GM12865 (cell line): Measurements from ENCODE around the gene LONP2.
"Not testable (repeated sequence)": the region's sequence is repeated elsewhere in the genome, so short reads cannot be mapped to it uniquely, and the experiment has no call there.

Experiments
- DNase-seq: peaks from one replicate; pipeline ENCODE4 v3.0.0; 2010; ENCODE audit warnings: low read depth
- H3K4me3 ChIP-seq: 2 replicates; pipeline ENCODE4 v1.5.1; 2011; ENCODE audit warnings: mild to moderate bottlenecking, low read depth, low read length, control low read depth
- TF ChIP-seq, protein P1 (sequence below): IDR thresholded peaks from 2 replicates; pipeline ENCODE4 v1.5.1; 2011; ENCODE audit warnings: low read length, control low read depth, low read depth, inconsistent platforms; ENCODE audit not compliant: insufficient read depth; ENCODE audit errors: missing control alignments

Gene LONP2

DNA sequence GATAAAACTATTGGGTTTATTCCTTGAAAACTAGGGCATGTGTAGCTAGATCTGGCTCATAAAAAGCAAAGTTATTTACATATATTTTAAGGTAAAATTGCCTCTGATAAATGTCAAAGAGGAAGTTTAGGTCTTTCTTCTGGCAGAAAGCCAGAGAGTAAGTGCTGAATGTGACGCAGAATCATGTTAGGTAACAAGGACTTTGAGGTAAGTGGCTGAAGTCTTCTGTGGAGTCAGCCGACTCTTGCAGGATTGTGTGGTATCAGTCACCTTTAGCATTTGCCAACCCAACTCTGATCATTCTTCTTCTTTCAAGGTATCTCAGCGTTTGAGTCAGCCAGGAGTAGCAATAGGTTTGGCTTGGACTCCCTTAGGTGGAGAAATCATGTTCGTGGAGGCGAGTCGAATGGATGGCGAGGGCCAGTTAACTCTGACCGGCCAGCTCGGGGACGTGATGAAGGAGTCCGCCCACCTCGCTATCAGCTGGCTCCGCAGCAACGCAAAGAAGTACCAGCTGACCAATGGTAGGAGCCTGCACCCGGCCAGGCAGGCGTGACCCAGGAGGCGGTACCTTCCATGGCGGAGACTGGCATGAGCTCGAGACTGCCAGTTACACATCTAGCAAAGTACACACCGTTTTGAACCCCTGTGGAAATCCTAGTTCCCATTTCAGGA, 103.2 kb downstream of the LONP2 start:
- DNase-seq = no peak
- TF ChIP-seq, protein P1, sequence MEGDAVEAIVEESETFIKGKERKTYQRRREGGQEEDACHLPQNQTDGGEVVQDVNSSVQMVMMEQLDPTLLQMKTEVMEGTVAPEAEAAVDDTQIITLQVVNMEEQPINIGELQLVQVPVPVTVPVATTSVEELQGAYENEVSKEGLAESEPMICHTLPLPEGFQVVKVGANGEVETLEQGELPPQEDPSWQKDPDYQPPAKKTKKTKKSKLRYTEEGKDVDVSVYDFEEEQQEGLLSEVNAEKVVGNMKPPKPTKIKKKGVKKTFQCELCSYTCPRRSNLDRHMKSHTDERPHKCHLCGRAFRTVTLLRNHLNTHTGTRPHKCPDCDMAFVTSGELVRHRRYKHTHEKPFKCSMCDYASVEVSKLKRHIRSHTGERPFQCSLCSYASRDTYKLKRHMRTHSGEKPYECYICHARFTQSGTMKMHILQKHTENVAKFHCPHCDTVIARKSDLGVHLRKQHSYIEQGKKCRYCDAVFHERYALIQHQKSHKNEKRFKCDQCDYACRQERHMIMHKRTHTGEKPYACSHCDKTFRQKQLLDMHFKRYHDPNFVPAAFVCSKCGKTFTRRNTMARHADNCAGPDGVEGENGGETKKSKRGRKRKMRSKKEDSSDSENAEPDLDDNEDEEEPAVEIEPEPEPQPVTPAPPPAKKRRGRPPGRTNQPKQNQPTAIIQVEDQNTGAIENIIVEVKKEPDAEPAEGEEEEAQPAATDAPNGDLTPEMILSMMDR = no peak
- H3K4me3 ChIP-seq = no peak overlapping the region

DNA sequence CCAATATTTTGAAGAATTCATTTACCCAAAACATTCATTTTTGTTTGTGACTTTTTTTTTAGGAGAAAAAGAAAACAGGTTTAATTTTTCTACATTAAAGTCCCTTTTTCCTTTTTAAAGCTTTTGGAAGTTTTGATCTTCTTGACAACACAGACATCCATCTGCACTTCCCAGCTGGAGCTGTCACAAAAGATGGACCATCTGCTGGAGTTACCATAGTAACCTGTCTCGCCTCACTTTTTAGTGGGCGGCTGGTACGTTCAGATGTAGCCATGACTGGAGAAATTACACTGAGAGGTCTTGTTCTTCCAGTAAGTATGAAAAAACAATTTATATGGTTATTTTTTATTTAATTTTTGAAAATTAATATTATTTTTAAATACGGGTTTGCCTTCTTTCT, 103.9 kb downstream of the LONP2 start:
- TF ChIP-seq, protein P1 = no peak

DNA sequence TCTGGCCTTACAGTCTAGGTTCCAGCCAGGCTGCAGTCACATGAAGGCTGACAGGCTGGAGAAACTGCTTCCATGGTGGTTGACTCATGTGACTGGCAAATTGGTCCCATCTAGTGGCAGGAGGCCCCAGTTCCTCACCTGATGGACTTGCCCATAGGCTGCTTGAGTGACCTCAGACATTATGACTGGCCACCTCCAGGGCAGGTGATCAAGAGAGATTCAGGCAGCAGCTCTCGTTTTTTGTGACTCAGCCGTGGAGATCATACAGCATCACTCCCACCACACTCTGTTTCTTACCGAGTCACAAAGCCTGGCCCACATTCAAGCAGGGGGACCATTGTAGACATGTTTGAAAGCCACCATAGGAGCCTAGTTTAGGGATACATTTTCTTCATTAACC, 106.6 kb downstream of the LONP2 start:
- TF ChIP-seq, protein P1 = no peak

More for the DNA sequence above, 103.9 kb downstream of the LONP2 start:
- DNase-seq = no peak
- H3K4me3 ChIP-seq = no peak overlapping the region

GRCh38 chr16:48352648-48353390, 108.7 kb downstream of the LONP2 start:
- no peak overlapping the region for H3K4me3 ChIP-seq
- no peak for DNase-seq
- TF ChIP-seq, protein P1 = no peak

More for the DNA sequence above, 106.6 kb downstream of the LONP2 start:
- DNase-seq = no peak
- no peak overlapping the region for H3K4me3 ChIP-seq

DNA sequence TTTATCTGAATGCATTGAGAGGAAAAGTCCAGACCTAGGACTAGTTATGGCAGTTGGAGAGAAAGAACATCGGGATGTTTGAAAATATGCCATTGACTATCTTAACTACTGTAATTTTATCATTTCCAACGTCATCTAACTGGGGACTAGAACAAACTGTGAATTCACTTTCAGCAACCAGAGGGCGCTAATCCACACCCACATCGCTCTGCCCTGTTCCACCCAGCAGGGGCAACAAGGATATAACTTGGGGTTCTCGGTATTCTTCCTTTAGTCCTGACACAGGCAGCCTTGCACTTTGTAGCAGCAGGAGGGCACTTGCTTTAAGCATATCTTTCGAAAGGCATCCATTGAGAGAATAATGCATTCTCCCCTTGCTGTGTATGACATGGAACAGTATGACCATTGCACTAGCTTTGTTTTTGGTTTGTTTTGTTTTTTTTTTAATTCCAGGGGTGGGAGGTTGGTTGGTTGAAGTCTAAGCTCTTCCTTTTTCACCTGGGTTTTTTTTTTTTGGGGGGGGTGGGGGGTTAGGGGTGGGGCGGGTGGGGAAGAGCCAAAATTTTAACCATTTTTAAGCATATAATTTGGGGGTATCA, 109.6 kb downstream of the LONP2 start:
- H3K4me3 ChIP-seq = no peak overlapping the region
- peak; percentile 80 for DNase-seq
- TF ChIP-seq, protein P1 = peak; percentile 82

GRCh38 chr16:48354385-48354784, 110.3 kb downstream of the LONP2 start:
- DNase-seq = not testable (repeated sequence)

More at GRCh38 chr16:48354385-48354784, 110.3 kb downstream of the LONP2 start:
- H3K4me3 ChIP-seq = not testable (repeated sequence)
